Stimulated activated CD8-positive, alpha-beta memory T cell treated with anti-CD3 and anti-CD28 coated beads, Interleukin-4, amount 100 ng/mL, for 4 hours (primary cell): ENCODE measurements around the gene COMTD1.
A peak's percentile ranks its signal among the peaks of the same experiment; 100 is the strongest.
"Not testable (repeated sequence)": the region's sequence is repeated elsewhere in the genome, so short reads cannot be mapped to it uniquely, and the experiment has no call there.

ENCODE experiments used
- DNase-seq, 2 donors: peaks; one replicate each; pipeline ENCODE4 v3.0.0-alpha.2; 2020; ENCODE audit warnings: low read depth in 2 of 2, low spot score in 1 of 2

Gene COMTD1

GRCh38 chr10:75195035-75195763 lies 40.6 kb downstream of the COMTD1 start:
- DNase-seq = no peak

- not testable (repeated sequence) for DNase-seq
Observed at GRCh38 chr10:75194625-75195024, 41.1 kb downstream of the COMTD1 start.

GRCh38 chr10:75191821-75192568 lies 43.8 kb downstream of the COMTD1 start:
- DNase-seq = no peak

GRCh38 chr10:75189266-75190096 lies 46.3 kb downstream of the COMTD1 start:
- no peak for DNase-seq

GRCh38 chr10:75188522-75188921 lies 47.2 kb downstream of the COMTD1 start:
- DNase-seq = not testable (repeated sequence)

GRCh38 chr10:75187961-75188426 lies 47.8 kb downstream of the COMTD1 start:
- DNase-seq = peak; percentile 36 to 52

- DNase-seq = no peak
Observed at GRCh38 chr10:75186310-75186709, 49.4 kb downstream of the COMTD1 start.
